IPS-20b (cell line): ENCODE results near the gene HOXC11.

Experiments
- H3K27ac ChIP-seq: one replicate; pipeline ENCODE4 v1.5.1; 2013; ENCODE audit warnings: low read length
- H3K27me3 ChIP-seq: 2 replicates; pipeline ENCODE4 v1.6.1; 2013; ENCODE audit warnings: mild to moderate bottlenecking, low read length, inconsistent platforms; ENCODE audit not compliant: insufficient read depth
- H3K36me3 ChIP-seq: 2 replicates; pipeline ENCODE4 v1.6.1; 2013; ENCODE audit warnings: low read depth, mild to moderate bottlenecking, inconsistent platforms, low read length, moderate library complexity; ENCODE audit not compliant: insufficient read depth
- H3K4me1 ChIP-seq: 2 replicates; pipeline ENCODE4 v1.6.1; 2013; ENCODE audit warnings: mild to moderate bottlenecking, control low read depth, inconsistent platforms, low read length, moderate library complexity; ENCODE audit not compliant: insufficient read depth
- H3K4me3 ChIP-seq: 2 replicates; pipeline ENCODE4 v1.5.1; 2013; ENCODE audit warnings: mild to moderate bottlenecking, low read length, inconsistent platforms
- H3K9ac ChIP-seq: 2 replicates; pipeline ENCODE4 v1.6.1; 2013; ENCODE audit warnings: low read depth, mild to moderate bottlenecking, inconsistent platforms, low read length, moderate library complexity
- H3K9me3 ChIP-seq: 2 replicates; pipeline ENCODE4 v1.6.1; 2013; ENCODE audit warnings: mild to moderate bottlenecking, low read depth, low read length, inconsistent platforms; ENCODE audit not compliant: insufficient read depth

HOXC11 gene

GRCh38 chr12:53986686-53987483, 14.0 kb downstream of the HOXC11 start:
- no peak overlapping the region for H3K4me3 ChIP-seq
- H3K9ac ChIP-seq = no peak overlapping the region
- peaks cover 100% of the 10 kb centered on the region for H3K27me3 ChIP-seq
- no peaks in the 10 kb centered on the region for H3K4me1 ChIP-seq
- no peak overlapping the region for H3K27ac ChIP-seq
- no peaks in the 10 kb centered on the region for H3K36me3 ChIP-seq
- H3K9me3 ChIP-seq = peaks cover 15% of the 10 kb centered on the region; the same call in 1 of the 2 replicates

GRCh38 chr12:53987787-53988230, 14.9 kb downstream of the HOXC11 start:
- Histone ChIP-seq H3K4me1 (no peaks in the 10 kb centered on the region), H3K27me3 (peaks cover 100% of the 10 kb centered on the region), H3K27ac (no peak overlapping the region), H3K36me3 (no peaks in the 10 kb centered on the region), H3K9me3 (peaks cover 15% of the 10 kb centered on the region; the same call in 1 of the 2 replicates), H3K4me3 (no peak overlapping the region), H3K9ac (no peak overlapping the region)

GRCh38 chr12:53988541-53989226, 15.8 kb downstream of the HOXC11 start:
- Histone ChIP-seq H3K9me3 (peaks cover 12% of the 10 kb centered on the region; the same call in 1 of the 2 replicates), H3K27ac (no peak overlapping the region), H3K4me3 (no peak overlapping the region), H3K4me1 (no peaks in the 10 kb centered on the region), H3K9ac (no peak overlapping the region), H3K36me3 (no peaks in the 10 kb centered on the region), H3K27me3 (peaks cover 100% of the 10 kb centered on the region)

- no peaks in the 10 kb centered on the region for H3K4me1 ChIP-seq
- no peak overlapping the region for H3K9ac ChIP-seq
- H3K27me3 ChIP-seq = peaks cover 100% of the 10 kb centered on the region
- H3K27ac ChIP-seq = no peak overlapping the region
- H3K36me3 ChIP-seq = no peaks in the 10 kb centered on the region
- peaks cover 12% of the 10 kb centered on the region; the same call in 1 of the 2 replicates for H3K9me3 ChIP-seq
- H3K4me3 ChIP-seq = no peak overlapping the region
Measured at GRCh38 chr12:53989227-53990113, 16.5 kb downstream of the HOXC11 start.

- H3K4me1 ChIP-seq = no peaks in the 10 kb centered on the region
- H3K36me3 ChIP-seq = no peaks in the 10 kb centered on the region
- H3K27me3 ChIP-seq = peaks cover 100% of the 10 kb centered on the region
- no peak overlapping the region for H3K27ac ChIP-seq
- H3K9me3 ChIP-seq = peaks cover 6% of the 10 kb centered on the region; the same call in 1 of the 2 replicates
- no peak overlapping the region for H3K9ac ChIP-seq
- no peak overlapping the region for H3K4me3 ChIP-seq
Measured at GRCh38 chr12:53990311-53991076, 17.6 kb downstream of the HOXC11 start.

- Histone ChIP-seq H3K4me3 (no peak overlapping the region), H3K9ac (no peak overlapping the region)
Measured at GRCh38 chr12:53991077-53991460, 18.1 kb downstream of the HOXC11 start.

DNA sequence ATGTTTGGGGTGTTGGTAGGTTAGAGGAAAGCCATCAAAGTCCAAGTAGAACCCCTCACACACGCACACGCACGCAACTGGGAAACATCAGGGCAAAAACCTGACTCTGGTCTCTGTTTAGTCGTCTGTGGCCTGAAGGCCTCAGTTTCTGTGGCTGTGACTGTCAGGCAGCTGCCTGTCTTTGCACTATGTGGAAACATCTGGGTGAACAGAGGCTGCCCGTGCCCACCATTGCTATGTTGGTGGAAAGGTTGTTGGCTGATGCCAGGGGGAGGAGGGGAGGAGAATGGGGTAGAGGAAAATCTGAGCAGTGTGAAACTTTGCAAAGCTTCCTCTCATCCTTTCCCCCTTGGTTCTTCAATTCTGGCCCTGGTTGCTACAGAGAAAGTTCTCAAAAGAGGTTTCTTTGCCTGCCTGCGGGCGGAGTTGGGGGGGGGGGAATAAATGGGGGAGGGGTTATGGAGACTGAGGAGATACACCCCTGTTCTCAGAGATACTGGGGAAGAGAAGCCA, 19.5 kb downstream of the HOXC11 start:
- Histone ChIP-seq H3K4me1 (peaks cover 2% of the 10 kb centered on the region; the same call in 1 of the 2 replicates), H3K36me3 (no peaks in the 10 kb centered on the region), H3K27ac (no peak overlapping the region), H3K9ac (no peak overlapping the region), H3K9me3 (peaks cover 14% of the 10 kb centered on the region; the same call in 1 of the 2 replicates), H3K27me3 (peaks cover 100% of the 10 kb centered on the region), H3K4me3 (no peak overlapping the region)

More at GRCh38 chr12:53991077-53991460, 18.1 kb downstream of the HOXC11 start:
- Histone ChIP-seq H3K27me3 (peaks cover 100% of the 10 kb centered on the region), H3K9me3 (peaks cover 5% of the 10 kb centered on the region; the same call in 1 of the 2 replicates), H3K27ac (no peak overlapping the region), H3K36me3 (no peaks in the 10 kb centered on the region), H3K4me1 (peaks cover under 1% of the 10 kb centered on the region; the same call in 1 of the 2 replicates)

DNA sequence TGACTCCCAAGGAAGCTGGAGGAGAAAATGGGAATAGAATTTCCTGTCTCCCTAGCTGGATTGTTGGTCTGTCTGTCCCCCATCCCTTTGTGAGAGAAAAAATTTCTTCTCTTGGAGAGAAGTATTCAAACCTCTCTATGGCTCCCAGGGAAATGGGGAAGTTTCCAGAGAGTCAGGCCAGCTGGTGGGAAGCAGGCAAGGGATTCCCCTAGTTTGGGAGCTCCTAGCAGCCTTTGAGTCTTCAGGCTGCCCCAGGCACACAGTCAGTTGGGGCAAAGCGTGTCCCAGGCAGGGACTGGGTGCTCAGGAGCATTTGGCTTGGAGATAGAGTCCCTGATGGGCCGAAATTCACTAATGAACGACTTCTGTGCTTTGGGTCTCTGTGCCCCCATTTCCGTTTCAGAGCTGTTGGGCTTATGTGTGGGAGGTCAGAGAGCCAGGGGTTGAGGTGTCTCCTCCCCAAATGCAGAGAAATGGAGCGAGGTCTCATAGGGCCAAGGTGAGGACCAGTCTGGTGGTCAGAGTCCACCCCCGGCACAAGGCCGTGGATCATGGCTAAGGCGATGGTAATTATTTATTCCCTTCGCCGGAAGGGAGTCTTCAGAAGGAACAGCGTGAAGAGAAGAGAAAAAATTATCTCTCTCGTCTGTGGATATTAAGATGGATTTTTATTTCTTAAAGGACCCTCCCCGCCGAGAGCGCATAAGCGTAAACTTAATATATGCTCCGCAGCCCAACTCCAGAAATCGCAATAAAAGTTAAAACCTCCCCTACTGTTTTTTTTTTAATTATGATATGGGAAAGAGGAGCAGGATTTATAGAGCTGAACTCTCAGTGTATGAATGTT, 20.5 kb downstream of the HOXC11 start:
- Histone ChIP-seq H3K9me3 (peaks cover 14% of the 10 kb centered on the region; the same call in 1 of the 2 replicates), H3K27me3 (peaks cover 100% of the 10 kb centered on the region), H3K4me3 (no peak overlapping the region), H3K27ac (no peak overlapping the region), H3K4me1 (peaks cover 2% of the 10 kb centered on the region; the same call in 1 of the 2 replicates), H3K9ac (no peak overlapping the region), H3K36me3 (no peaks in the 10 kb centered on the region)

- Histone ChIP-seq H3K4me3 (no peak overlapping the region), H3K36me3 (no peaks in the 10 kb centered on the region)
Measured at GRCh38 chr12:53994009-53994263, 21.0 kb downstream of the HOXC11 start.

More at GRCh38 chr12:53994009-53994263, 21.0 kb downstream of the HOXC11 start:
- Histone ChIP-seq H3K27ac (no peak overlapping the region), H3K9ac (no peak overlapping the region), H3K4me1 (peaks cover 2% of the 10 kb centered on the region; the same call in 1 of the 2 replicates), H3K27me3 (peaks cover 100% of the 10 kb centered on the region), H3K9me3 (peaks cover 14% of the 10 kb centered on the region; the same call in 1 of the 2 replicates)
